Activated CD8-positive, alpha-beta memory T cell treated with anti-CD3 and anti-CD28 coated beads for 1 hour (primary cell): ENCODE results near the gene CBX3.
"Not testable (repeated sequence)": the region's sequence is repeated elsewhere in the genome, so short reads cannot be mapped to it uniquely, and the experiment has no call there.

Experiments used
- DNase-seq, 2 donors: peaks; one replicate each; pipeline ENCODE4 v3.0.0-alpha.2; 2020; ENCODE audit warnings: low read depth in 1 of 2; ENCODE audit errors: extremely low read depth in 1 of 2

The CBX3 gene

DNA sequence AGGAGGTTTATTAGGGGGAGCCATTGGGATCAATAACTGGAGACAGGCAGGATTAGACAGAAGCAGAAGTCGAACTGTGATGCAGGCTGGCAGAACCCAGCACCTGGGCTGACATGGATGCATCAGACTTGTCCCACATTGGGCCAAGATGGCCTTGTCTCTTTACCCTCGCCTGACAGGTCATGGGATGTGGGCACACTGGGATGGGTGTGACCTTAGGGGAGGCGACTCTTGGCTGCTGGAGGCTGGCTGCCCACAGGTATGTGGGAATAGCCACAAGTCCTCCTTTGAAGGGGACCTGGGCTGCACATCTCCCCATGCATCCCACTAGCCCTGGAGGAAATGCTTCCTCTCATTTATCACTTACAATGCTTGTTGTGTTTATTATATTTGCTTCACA lies 32.3 kb upstream of the CBX3 start:
- DNase-seq, result no peak

DNA sequence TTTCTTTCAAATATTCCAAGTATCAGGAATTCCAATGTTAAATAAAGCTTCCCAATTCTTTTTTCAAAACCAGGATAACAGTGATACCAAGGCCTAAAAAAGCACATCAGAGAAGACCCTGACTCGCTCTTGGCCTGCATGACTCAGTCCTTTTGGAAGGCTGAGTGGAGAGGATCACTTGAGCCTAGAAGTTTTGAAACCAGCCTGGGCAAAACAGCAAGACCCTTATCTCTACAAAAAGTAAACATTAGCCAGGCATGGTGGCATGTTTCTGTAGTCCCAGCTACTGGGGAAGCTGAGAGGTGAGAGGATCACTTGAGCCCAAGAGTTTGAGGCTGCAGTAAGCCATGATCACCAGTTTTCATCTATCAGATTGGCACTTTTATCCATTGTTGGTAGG lies 30.9 kb upstream of the CBX3 start:
- DNase-seq, result no peak

DNA sequence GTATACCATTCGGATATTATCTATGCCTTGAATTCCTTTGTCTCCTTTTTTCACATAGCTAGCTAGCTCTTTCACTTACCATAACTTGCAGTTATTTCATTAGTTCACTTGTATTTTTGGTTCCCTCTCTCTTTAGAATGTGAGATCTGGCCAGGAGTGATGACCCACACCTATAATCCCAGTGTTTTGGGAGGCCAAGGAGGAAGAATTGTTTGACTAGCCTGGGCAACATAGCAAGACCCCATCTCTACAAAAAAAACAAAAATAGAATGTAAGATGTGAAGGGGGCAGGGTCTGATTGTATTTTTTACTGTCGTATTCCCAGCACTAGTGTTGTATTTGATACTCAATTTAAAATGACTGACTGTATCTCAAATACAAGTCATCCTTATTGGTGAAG lies 29.9 kb upstream of the CBX3 start:
- DNase-seq, result no peak

DNA sequence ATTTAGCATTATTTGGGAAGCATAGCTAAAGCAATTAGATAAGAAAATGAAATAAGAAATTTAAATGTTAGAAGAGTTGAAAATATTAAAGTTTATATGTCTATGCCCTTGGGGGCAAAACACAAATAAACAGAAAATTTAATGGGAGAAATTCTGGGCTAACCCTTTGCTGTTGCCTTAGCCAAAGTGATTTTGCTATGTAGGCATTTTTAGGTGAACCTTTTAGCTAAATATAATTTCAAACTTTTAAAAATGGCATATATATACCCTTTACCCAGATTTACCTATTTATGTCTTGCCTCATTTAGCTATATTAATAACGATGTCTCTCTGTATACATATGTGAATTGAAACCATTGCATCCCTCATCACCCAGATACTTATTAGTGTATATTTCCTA lies 29.5 kb upstream of the CBX3 start:
- no peak for DNase-seq

DNA sequence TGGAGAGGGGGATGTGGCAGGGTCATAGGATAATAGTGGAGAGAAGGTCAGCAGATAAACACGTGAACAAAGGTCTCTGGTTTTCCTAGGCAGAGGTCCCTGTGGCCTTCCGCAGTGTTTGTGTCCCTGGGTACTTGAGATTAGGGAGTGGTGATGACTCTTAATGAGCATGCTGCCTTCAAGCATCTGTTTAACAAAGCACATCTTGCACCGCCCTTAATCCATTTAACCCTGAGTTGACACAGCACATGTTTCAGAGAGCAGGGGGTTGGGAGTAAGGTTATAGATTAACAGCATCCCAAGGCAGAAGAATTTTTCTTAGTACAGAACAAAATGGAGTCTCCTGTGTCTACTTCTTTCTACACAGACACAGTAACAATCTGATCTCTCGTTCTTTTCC lies 25.6 kb upstream of the CBX3 start:
- DNase-seq, result not testable (repeated sequence)

DNA sequence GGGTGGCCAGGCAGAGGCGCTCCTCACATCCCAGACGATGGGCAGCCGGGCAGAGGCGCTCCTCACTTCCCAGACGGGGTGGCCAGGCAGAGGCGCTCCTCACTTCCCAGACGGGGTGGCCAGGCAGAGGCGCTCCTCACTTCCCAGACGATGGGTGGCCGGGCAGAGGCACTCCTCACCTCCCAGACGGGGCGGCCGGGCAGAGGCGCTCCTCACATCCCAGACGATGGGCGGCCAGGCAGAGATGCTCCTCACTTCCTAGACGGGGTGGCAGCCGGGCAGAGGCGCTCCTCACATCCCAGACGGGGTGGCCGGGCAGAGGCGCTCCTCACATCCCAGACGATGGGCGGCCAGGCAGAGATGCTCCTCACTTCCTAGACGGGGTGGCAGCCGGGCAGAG lies 24.8 kb upstream of the CBX3 start:
- DNase-seq, result not testable (repeated sequence)

DNA sequence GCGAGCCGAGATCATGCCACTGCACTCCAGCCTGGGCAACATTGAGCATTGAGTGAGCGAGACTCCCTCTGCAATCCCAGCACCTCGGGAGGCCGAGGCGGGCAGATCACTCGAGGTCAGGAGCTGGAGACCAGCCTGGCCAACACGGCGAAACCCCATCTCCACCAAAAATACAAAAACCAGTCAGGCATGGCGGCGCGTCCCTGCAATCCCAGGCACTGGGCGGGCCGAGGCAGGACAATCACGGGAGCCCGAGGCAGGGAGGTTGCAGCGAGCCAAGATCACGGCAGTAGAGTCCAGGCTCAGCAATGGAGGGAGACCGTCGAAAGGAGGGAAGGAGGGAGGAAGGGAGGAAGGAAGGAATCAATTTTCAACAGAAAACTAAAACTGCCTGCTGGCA lies 24.3 kb upstream of the CBX3 start:
- DNase-seq, result not testable (repeated sequence)

DNA sequence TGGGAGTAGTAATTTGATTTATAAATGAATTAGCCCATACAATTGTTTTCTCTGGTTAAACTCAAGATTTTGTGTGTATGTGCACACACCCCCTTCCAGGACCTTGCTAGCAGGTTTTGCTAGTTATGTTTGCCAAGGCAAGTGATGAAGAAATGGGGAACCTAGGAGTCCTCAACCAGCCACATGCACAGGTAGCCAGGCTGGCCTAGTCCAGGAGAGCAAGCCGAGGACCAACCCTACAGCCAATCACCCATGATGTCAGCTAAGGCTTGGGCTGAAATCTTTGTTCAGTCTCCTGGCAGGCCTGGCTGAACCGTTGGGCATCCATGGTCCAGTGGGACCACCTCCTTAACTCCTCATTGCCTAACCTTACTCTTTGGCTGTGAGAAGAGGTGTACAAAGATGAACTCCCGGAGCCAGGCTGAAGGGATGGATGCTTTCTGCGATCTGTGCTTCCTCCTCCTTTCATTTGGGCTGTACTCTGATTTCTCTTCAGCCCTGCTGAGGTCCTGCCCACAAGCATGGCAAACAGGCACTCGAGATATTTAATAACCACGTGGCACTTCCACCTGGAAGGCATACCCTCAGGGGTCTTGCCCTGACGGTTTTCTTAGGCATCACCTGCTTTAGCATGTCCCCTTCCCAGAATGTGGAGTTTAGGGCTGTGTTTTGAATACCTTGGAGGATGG lies 23.1 kb upstream of the CBX3 start:
- no peak for DNase-seq

DNA sequence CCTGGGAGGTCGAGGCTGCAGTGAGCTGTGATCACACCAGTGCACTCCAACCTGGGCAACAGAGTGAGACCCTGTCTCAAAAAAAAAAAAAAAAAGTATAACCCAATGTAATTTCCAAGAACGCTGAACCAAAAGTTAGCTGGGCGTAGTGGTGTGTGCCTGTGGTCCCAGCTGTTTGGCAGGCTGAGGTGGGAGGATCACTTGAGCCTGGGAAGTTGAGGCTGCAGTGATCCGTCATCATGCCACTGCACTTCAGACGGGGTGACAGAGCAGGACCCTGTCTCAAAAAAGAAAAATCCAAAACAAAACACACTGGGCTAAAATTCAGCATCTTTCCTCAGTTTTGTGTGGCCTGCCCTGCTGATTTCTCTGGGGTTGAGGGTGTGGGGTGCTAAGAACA lies 22.1 kb upstream of the CBX3 start:
- DNase-seq, result no peak

DNA sequence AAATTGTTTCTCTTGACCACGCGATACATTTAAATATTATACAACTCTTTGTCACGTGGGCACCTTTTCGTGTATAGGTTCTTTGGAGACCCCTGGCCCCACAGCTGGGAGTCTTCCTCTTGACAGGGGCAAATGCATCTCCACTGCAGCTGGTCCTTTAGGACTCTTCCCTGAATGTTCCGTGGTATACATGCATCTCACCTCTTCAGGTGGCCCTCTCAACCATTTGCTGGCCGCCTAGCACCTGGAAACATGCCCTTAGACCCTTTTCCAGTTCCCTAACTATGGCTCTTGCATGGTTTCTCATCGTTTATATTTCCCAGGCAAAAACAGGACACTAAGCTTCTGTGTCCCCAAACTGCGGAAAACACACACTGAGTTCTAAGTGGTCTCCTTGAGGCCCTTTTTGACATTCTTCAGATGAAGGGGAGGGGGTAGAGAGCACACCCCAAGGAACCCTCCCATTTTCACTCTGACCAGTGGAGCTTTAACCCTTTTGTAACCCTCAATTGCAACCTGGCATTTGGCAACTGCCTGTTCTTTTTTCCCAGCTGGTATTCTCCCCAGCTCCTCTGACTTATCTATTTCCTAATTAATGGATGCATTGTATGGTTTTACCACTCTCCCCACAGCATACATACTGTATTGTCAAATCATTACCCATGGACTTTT lies 21.6 kb upstream of the CBX3 start:
- no peak for DNase-seq

DNA sequence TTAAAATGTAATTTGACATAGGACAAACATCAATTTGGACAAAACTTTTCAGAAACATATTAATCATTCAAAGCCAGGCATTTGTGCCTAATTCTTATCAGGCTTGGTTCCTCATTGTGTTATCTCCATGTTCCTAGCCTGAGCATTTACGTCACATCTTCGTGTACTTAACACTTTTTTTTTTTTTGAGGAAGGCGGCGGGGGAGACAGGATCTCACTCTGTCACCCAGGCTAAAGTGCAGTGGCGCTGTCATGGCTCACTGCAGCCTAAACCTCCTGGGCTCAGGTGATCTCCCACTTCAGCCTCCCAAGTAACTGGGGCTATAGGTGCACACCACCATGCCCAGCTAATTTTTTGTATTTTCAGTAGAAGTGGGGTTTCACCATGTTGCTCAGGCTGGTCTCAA lies 20.8 kb upstream of the CBX3 start:
- no peak for DNase-seq

DNA sequence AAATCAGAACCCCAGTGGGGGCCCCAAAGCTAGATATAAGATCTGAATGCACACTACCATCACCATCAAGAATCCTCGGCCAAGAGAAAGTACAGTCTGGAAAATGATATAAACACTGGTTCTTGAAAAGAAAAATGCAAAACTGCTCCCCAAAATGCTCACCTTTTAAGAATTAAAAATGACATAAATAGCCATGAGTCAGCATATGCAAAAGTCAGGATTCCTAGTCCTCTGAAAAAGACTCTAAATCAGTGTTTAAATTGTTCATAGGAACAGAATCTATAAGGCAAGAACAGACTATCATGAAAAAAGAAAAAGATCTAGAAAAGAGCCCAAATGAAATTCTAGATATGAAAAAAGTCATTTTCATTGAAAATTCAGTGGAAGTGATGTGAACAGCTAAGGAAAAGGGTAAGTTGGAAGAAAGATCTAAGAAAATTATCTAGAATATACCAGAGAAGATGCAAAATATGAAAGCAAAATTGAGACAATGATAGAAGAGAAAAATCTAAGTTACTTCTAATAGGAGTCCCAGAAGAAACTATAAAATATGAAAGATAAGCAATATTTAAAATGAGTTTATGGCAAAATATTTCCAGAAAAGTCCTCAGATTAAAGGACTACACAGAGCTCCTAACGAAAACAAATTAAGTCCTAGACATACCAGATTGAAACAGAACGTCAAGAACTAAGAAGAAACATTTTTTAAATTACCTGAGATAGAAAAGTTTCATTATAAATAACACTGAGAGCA lies 19.9 kb upstream of the CBX3 start:
- DNase-seq, result no peak

DNA sequence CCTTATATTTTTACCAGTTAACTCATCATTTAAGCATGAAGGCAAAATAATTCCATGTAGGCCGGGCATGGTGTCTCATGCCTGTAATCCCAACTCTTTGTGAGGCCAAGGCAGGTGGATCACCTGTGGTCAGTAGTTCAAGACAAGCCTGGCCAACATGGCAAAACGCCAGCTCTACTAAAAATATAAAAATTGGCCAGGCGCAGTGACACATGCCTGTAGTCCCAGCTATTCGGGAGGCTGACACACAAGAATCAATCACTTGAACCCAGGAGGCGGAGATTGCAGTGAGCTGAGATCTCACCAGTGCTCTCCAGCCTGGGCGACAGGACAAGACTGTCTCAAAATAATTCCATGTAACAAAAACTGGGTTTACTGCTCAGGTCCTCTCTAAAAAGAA lies 19.3 kb upstream of the CBX3 start:
- no peak for DNase-seq

DNA sequence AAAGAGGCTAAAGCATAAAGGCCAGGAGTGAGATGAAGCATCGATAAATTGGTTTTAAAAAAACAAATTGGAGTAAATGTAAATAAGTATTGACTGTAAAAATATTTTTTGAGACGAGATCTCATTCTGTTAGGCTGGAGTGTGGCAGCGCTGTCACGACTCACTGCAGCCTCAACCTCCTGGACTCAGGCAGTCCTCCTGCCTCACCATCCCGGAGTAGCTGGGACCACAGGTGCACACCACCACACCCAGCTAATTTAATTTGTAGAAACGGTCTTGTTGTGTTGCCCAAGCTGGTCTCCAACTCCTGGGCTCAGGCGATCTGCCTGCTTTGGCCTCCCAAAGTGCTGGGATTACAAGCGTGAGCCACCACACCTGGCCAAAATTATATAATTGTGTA lies 18.8 kb upstream of the CBX3 start:
- no peak for DNase-seq

DNA sequence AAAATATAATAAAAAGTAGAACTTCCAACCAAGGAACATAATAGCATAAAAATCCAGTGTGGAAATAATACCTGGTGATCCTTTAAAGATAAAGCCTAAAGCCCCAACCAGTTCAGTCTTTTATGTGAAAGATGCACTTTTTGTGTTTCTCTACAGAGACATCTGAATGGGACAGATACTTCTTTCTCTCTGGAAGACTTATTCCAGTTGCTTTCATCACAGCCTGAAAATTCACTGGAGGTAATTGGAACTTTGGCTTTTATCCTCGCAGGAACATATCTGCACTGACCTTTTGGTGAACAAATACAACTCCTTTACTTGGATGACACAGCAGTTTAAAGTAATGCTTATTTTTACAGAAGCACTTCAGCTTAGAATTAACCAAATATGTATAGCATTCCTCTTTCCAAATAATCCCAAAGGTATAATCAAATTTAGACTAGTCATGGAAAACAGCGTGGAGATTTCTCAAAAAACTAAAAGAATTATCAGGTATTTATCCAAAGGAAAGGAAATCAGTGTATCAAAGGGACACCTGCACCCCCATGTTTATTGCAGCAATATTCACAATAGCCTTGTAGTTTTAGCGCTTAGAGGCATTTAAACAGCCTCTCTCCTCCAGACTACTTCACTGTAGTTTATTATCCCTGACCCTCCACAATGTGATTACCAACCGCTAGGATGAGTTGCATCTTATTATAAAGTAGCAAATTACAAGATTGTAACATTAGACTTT lies 17.8 kb upstream of the CBX3 start:
- DNase-seq, result no peak

DNA sequence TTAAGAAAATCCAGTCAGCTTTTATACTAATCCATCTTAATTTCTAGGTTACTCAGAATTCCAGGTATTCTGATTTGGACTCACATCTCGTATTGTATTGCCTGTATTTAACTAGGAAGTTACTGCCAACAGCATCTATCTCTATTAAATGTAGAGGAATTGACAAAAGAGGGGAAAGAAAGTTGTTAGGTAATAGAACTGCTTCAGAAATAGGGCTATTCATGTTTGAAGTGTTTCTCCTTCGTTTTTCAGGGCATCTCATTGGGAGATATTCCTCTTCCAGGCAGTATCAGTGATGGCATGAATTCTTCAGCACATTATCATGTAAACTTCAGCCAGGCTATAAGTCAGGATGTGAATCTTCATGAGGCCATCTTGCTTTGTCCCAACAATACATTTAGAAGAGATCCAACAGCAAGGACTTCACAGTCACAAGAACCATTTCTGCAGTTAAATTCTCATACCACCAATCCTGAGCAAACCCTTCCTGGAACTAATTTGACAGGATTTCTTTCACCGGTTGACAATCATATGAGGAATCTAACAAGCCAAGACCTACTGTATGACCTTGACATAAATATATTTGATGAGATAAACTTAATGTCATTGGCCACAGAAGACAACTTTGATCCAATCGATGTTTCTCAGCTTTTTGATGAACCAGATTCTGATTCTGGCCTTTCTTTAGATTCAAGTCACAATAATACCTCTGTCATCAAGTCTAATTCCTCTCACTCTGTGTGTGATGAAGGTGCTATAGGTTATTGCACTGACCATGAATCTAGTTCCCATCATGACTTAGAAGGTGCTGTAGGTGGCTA lies 17.1 kb upstream of the CBX3 start:
- not testable (repeated sequence) for DNase-seq

DNA sequence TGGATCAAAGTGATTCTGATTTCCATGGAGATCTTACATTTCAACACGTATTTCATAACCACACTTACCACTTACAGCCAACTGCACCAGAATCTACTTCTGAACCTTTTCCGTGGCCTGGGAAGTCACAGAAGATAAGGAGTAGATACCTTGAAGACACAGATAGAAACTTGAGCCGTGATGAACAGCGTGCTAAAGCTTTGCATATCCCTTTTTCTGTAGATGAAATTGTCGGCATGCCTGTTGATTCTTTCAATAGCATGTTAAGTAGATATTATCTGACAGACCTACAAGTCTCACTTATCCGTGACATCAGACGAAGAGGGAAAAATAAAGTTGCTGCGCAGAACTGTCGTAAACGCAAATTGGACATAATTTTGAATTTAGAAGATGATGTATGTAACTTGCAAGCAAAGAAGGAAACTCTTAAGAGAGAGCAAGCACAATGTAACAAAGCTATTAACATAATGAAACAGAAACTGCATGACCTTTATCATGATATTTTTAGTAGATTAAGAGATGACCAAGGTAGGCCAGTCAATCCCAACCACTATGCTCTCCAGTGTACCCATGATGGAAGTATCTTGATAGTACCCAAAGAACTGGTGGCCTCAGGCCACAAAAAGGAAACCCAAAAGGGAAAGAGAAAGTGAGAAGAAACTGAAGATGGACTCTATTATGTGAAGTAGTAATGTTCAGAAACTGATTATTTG lies 16.3 kb upstream of the CBX3 start:
- DNase-seq, result no peak

DNA sequence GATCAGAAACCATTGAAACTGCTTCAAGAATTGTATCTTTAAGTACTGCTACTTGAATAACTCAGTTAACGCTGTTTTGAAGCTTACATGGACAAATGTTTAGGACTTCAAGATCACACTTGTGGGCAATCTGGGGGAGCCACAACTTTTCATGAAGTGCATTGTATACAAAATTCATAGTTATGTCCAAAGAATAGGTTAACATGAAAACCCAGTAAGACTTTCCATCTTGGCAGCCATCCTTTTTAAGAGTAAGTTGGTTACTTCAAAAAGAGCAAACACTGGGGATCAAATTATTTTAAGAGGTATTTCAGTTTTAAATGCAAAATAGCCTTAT lies 15.7 kb upstream of the CBX3 start:
- no peak for DNase-seq

DNA sequence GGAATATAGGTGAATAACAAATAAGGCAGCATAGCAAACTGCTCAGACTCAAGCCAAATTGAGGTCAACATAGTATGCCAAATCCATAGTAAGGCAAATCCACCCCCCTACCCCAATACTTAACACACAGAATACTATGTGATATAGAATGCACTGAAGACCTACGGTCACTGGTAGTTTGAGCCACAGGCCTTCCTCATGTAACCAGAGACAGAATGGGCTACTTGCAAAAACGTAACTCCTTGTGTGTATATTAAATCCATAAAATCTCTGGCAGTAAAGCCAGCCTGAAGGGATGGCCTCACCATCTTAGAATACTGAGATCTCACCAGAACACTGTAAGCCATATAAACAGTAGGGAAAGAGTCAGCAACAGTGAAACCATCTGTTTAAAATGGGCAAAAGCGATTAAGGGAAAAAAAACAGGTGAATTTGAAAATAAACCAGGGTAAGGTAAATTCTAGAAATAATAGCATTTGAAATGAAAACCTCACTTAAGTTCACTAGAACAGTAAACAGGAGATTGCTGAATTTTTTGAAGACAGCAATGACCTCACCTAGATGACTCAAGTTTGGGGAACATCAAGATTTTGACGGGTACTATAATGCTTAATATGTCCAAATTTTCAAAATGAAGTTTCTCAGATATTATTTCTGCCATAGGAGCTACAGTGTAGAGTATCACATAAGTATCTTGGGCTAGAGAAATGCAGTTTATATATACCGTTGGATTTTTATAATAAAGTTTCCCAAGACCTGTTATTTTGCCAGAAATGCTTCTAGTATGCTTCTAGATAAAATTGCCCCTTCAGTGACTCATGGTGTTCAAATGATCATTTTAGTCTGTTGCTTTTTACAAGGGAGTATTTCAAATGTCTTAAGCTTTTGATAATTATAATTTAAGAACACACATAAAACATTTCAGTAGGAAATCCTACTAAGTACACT lies 14.9 kb upstream of the CBX3 start:
- no peak for DNase-seq
